OCI-LY3 (cell line): ENCODE measurements around the gene PRDM11.

ENCODE experiments used
- H2AFZ ChIP-seq: fragments of 200-600, 300-600 bp; shearing (Covaris generic); 2 replicates; pipeline ENCODE4 v1.6.0; 2014; ENCODE audit warnings: antibody characterized with exemption, low read depth, low read length
- H3K27ac ChIP-seq: fragments of 200-600, 300-600 bp; sonication (generic); 2 replicates; pipeline ENCODE4 v1.5.1; 2014; ENCODE audit warnings: mild to moderate bottlenecking, low read length, moderate library complexity, mixed read lengths
- H3K27me3 ChIP-seq: fragments of 200-600, 300-600 bp; sonication (generic); 2 replicates; pipeline ENCODE4 v1.6.1; 2014; ENCODE audit warnings: low read depth, low read length, mixed read lengths
- H3K36me3 ChIP-seq: fragments of 200-600, 300-600 bp; sonication (generic); replicated peaks from 2 replicates; pipeline ENCODE3; 2014; ENCODE audit warnings: low read depth, low read length, mixed read lengths
- H3K4me1 ChIP-seq: fragments of 300-600, 200-600 bp; sonication (generic); 2 replicates; pipeline ENCODE4 v1.6.1; 2014; ENCODE audit warnings: low read length, mixed read lengths
- H3K4me2 ChIP-seq: fragments of 200-600, 300-600 bp; sonication (generic); 2 replicates; pipeline ENCODE4 v1.6.1; 2014; ENCODE audit warnings: low read length, mixed read lengths
- H3K4me3 ChIP-seq: fragments of 300-600, 200-600 bp; sonication (generic); 2 replicates; pipeline ENCODE4 v1.5.1; 2014; ENCODE audit warnings: antibody characterized with exemption, mild to moderate bottlenecking, low read length, moderate library complexity
- H3K79me2 ChIP-seq: fragments of 300-600, 200-600 bp; shearing (Covaris generic); 2 replicates; pipeline ENCODE4 v1.6.1; 2014; ENCODE audit warnings: mild to moderate bottlenecking, low read length, mixed read lengths
- H3K9ac ChIP-seq: fragments of 300-600, 200-600 bp; shearing (Covaris generic); 2 replicates; pipeline ENCODE4 v1.6.0; 2014; ENCODE audit warnings: mild to moderate bottlenecking, low read length, moderate library complexity
- H3K9me3 ChIP-seq: fragments of 200-600, 300-600 bp; shearing (Covaris generic); 2 replicates; pipeline ENCODE4 v1.6.1; 2014; ENCODE audit warnings: low read length, mixed read lengths; ENCODE audit not compliant: insufficient read depth
- H4K20me1 ChIP-seq: fragments of 200-600, 300-600 bp; sonication (generic); 2 replicates; pipeline ENCODE4 v1.6.1; 2016; ENCODE audit warnings: low read length, mixed read lengths; ENCODE audit not compliant: insufficient read depth
- CTCF ChIP-seq: fragments of 200-600, 300-600 bp; sonication (generic); IDR thresholded peaks from 2 replicates; pipeline ENCODE4 v1.5.1; 2014; ENCODE audit warnings: antibody characterized with exemption, low read length, low read depth
- EZH2phosphoT487 ChIP-seq: fragments of 200-600 bp; shearing (Covaris generic); IDR thresholded peaks from 2 replicates; pipeline ENCODE4 v1.6.1; 2018; ENCODE audit warnings: antibody characterized with exemption, mixed run types, low read depth

Gene PRDM11

DNA sequence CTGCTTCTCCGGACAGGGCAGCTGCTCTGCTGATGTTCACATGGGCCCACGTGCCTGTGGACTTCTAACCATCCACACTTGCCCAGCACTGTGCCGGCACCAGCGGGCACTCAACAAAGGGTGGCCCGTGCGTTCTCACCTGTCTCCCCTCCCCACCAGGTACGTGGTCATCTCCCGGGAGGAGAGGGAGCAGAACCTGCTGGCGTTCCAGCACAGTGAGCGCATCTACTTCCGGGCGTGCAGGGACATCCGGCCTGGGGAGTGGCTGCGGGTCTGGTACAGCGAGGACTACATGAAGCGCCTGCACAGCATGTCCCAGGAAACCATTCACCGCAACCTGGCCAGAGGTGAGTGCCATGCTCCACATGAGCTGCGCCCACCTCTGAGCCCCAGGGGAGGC is 73.0 kb downstream of the PRDM11 start:
- no peak overlapping the region for H3K4me3 ChIP-seq
- H3K36me3 ChIP-seq: no peaks in the 10 kb centered on the region
- H3K9me3 ChIP-seq: no peaks in the 10 kb centered on the region
- no peak overlapping the region for H2AFZ ChIP-seq
- no peak overlapping the region for H3K27ac ChIP-seq
- no peaks in the 10 kb centered on the region for H4K20me1 ChIP-seq
- no peak overlapping the region for H3K4me2 ChIP-seq
- peaks cover 9% of the 10 kb centered on the region for H3K4me1 ChIP-seq
- no peaks in the 10 kb centered on the region for H3K79me2 ChIP-seq
- no peak overlapping the region for H3K9ac ChIP-seq
- no peaks in the 10 kb centered on the region for H3K27me3 ChIP-seq
- TF ChIP-seq CTCF (no peak), EZH2phosphoT487 (no peak)

- Histone ChIP-seq H3K36me3 (no peaks in the 10 kb centered on the region), H2AFZ (no peak overlapping the region), H3K4me2 (no peak overlapping the region), H3K27ac (no peak overlapping the region), H3K4me1 (no peaks in the 10 kb centered on the region), H3K79me2 (no peaks in the 10 kb centered on the region), H3K4me3 (no peak overlapping the region), H3K9ac (no peak overlapping the region), H3K27me3 (no peaks in the 10 kb centered on the region), H3K9me3 (no peaks in the 10 kb centered on the region), H4K20me1 (no peaks in the 10 kb centered on the region)
- no peak for TF ChIP-seq CTCF
- no peak for TF ChIP-seq EZH2phosphoT487
These were observed 77.1 kb downstream of the PRDM11 start for GRCh38 chr11:45223496-45223895.

DNA sequence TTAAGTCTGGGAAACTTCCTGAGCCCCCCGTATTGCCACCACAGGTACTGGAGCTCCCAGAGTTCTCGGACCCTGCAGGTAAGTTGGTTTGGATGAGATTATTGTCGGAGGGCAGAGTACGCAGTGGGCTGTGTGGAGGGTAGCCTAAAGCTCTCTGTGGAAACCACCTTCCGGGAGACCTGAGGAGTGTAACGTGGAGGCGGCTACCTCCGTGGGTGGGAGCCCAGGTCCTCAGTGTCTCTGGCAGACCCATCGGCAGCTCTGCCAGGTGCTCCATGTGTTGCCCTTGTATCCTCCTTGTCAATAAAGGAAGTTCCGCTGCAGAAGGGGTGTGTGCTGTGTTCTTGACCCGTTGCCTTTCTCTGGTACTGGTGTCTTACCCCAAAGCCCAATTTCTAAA is 78.3 kb downstream of the PRDM11 start:
- no peak overlapping the region for H2AFZ ChIP-seq
- no peak overlapping the region for H3K4me2 ChIP-seq
- no peaks in the 10 kb centered on the region for H3K27me3 ChIP-seq
- H3K36me3 ChIP-seq: no peaks in the 10 kb centered on the region
- no peaks in the 10 kb centered on the region for H3K79me2 ChIP-seq
- no peak overlapping the region for H3K27ac ChIP-seq
- no peak overlapping the region for H3K9ac ChIP-seq
- no peaks in the 10 kb centered on the region for H3K9me3 ChIP-seq
- no peaks in the 10 kb centered on the region for H4K20me1 ChIP-seq
- H3K4me3 ChIP-seq: no peak overlapping the region
- TF ChIP-seq EZH2phosphoT487 (no peak), CTCF (no peak)
- no peaks in the 10 kb centered on the region for H3K4me1 ChIP-seq

- Histone ChIP-seq H4K20me1 (no peaks in the 10 kb centered on the region), H3K27me3 (no peaks in the 10 kb centered on the region), H3K4me2 (no peak overlapping the region), H3K9ac (no peak overlapping the region), H3K36me3 (no peaks in the 10 kb centered on the region), H3K79me2 (no peaks in the 10 kb centered on the region), H2AFZ (no peak overlapping the region), H3K4me3 (no peak overlapping the region), H3K27ac (no peak overlapping the region), H3K9me3 (no peaks in the 10 kb centered on the region), H3K4me1 (no peaks in the 10 kb centered on the region)
- TF ChIP-seq CTCF: no peak
- TF ChIP-seq EZH2phosphoT487: no peak
These were observed 78.8 kb downstream of the PRDM11 start for GRCh38 chr11:45225277-45225676.
